Fibroblast of skin of abdomen (primary cell): ENCODE measurements around the gene SMC6.

ENCODE experiments used
- DNase-seq: peaks from one replicate; pipeline ENCODE4 v3.0.0-alpha.2; 2013

SMC6 gene

GRCh38 chr2:17615147-17615546, 138.5 kb downstream of the SMC6 start:
- DNase-seq = no peak

GRCh38 chr2:17614174-17614930, 139.3 kb downstream of the SMC6 start:
- no peak for DNase-seq
